GM12878 (cell line): ENCODE measurements around the gene PIK3C2B. TPM values are rescaled to one million over a fixed set of nuclear protein-coding genes. Genes with fewer than 3 reads are reported as not detected.

Experiments
- ATAC-seq: fragments of 200-7000 bp; cut with Tn5 transposase; 3 replicates; pipeline ENCODE4 v1.9.1; 2020; ENCODE audit warnings: mild to moderate bottlenecking, moderate library complexity
- BruUV-seq: library from RNA; stranded (reverse); fragments of 400-500 nt; replicated peaks from 2 replicates; lab custom pipeline; 2021; lab: Mats Ljungman, UMichigan
- CTCF ChIA-PET: fragments of 300-600 bp; sonication (Branson Sonifier 250); formaldehyde crosslinking; extraction: SDS; loops from one replicate; lab custom pipeline; 2021; ENCODE audit warnings: inconsistent platforms; lab: Yijun Ruan, JAX
- POLR2A ChIA-PET: fragments of 350-600 bp; formaldehyde crosslinking; extraction: SDS; loops from one replicate; lab custom pipeline; 2021; ENCODE audit warnings: inconsistent platforms; lab: Charles Lee
- RAD21 ChIA-PET: fragments of 300-600 bp; sonication (Branson Sonifier 250); formaldehyde crosslinking; loops from one replicate; lab custom pipeline; 2023; ENCODE audit warnings: antibody characterized with exemption; ENCODE audit not compliant: unreplicated experiment; lab: Charles Lee
- SMC1A ChIA-PET: fragments of 300-600 bp; sonication (Branson Sonifier 250); formaldehyde crosslinking; loops from one replicate; lab custom pipeline; 2023; ENCODE audit not compliant: unreplicated experiment, uncharacterized antibody; lab: Charles Lee
- DNase-seq: peaks from one replicate; pipeline ENCODE4 v3.0.0-alpha.2; 2011; ENCODE audit warnings: low read depth, low spot score
- FAIRE-seq: peaks from 3 replicates; lab custom pipeline; 2011; peaks lifted over from hg19 to GRCh38; lab: Jason Lieb, UNC
- H2AFZ ChIP-seq: 2 replicates; pipeline ENCODE4 v1.6.0; 2011; ENCODE audit warnings: low read depth, low read length, control low read depth; ENCODE audit not compliant: control insufficient read depth
- H3K27ac ChIP-seq: 2 replicates; pipeline ENCODE4 v1.5.1; 2011; ENCODE audit warnings: control low read depth; ENCODE audit not compliant: control insufficient read depth, insufficient read depth
- H3K27me3 ChIP-seq, 2 experiments: replicated peaks in 1 of 2; 2 replicates each; pipeline versions ENCODE4 v1.6.0 to v1.6.1; 2011; ENCODE audit warnings: low read length in 1 of 2; ENCODE audit not compliant: control insufficient read depth in 2 of 2, insufficient read depth in 2 of 2
- H3K36me3 ChIP-seq, 2 experiments: 2 replicates each; pipeline ENCODE4 v1.5.1; 2011; ENCODE audit warnings: low read length in 1 of 2; ENCODE audit not compliant: control insufficient read depth in 2 of 2, insufficient read depth in 2 of 2
- H3K4me1 ChIP-seq: 2 replicates; pipeline ENCODE4 v1.6.1; 2011; ENCODE audit warnings: mild to moderate bottlenecking, low read length, moderate library complexity, mixed read lengths; ENCODE audit not compliant: control insufficient read depth, insufficient read depth
- H3K4me2 ChIP-seq: 2 replicates; pipeline ENCODE4 v1.6.0; 2011; ENCODE audit warnings: control low read depth; ENCODE audit not compliant: control insufficient read depth, insufficient read depth
- H3K4me3 ChIP-seq: fragments of 200-600 bp; sonication (generic); 2 replicates; pipeline ENCODE4 v1.5.1; 2016
- H3K79me2 ChIP-seq: 2 replicates; pipeline ENCODE4 v1.6.0; 2011; ENCODE audit warnings: low read length; ENCODE audit not compliant: control insufficient read depth, insufficient read depth
- H3K9ac ChIP-seq: 2 replicates; pipeline ENCODE4 v1.8.0; 2011; ENCODE audit warnings: low read length, control low read depth, mixed read lengths; ENCODE audit not compliant: control insufficient read depth, insufficient read depth
- H3K9me3 ChIP-seq: replicated peaks from 3 replicates; pipeline ENCODE4 v1.5.1; 2011; ENCODE audit warnings: mild to moderate bottlenecking, low read length; ENCODE audit not compliant: control insufficient read depth, insufficient read depth
- H4K20me1 ChIP-seq: 2 replicates; pipeline ENCODE4 v1.6.0; 2011; ENCODE audit not compliant: control insufficient read depth, insufficient read depth
- DPF2 ChIP-seq: fragments of 450-650 bp; IDR thresholded peaks from 2 replicates; pipeline ENCODE4 v1.6.1; 2017; ENCODE audit warnings: mild to moderate bottlenecking
- POLR2AphosphoS2 ChIP-seq: IDR thresholded peaks from 2 replicates; pipeline ENCODE4 v1.6.1; 2011; ENCODE audit warnings: low read depth, mild to moderate bottlenecking, low read length, improper control_type of control experiment, moderate library complexity
- SIX5 ChIP-seq: IDR thresholded peaks from 2 replicates; pipeline ENCODE4 v1.6.1; 2011; ENCODE audit warnings: mild to moderate bottlenecking, low read depth, low read length, moderate library complexity; ENCODE audit not compliant: severe bottlenecking
- ZBTB11 ChIP-seq: fragments of 450-650 bp; formaldehyde crosslinking; IDR thresholded peaks from 2 replicates; pipeline ENCODE4 v1.5.0; 2022; ENCODE audit warnings: mild to moderate bottlenecking, missing genetic modification characterization
- ZNF622 ChIP-seq: fragments of 450-650 bp; IDR thresholded peaks from 2 replicates; pipeline ENCODE4 v1.6.1; 2017; ENCODE audit warnings: mild to moderate bottlenecking, inconsistent platforms
- WGBS: methylation state at CpG from one replicate; pipeline ENCODE4 v1.1.6; 2016; ENCODE audit warnings: low lambda C conversion rate; ENCODE audit not compliant: insufficient replicate concordance, insufficient coverage; ENCODE audit errors: missing lambda C conversion rate; 5-methylcytosine and 5-hydroxymethylcytosine counted together
- in situ Hi-C: fragments of 300-500 bp; cut with MboI; formaldehyde crosslinking; loops from 9 replicates; pipeline ENCODE4 v1.14.3; 2018; ENCODE audit warnings: mixed read lengths
- intact Hi-C: fragments of 100-400 bp; cut with micrococcal nuclease; formaldehyde crosslinking; loops from one replicate; pipeline ENCODE4 v1.14.2; 2022; ENCODE audit not compliant: unreplicated experiment
- polyA plus RNA-seq, 11 experiments: library from polyadenylated mRNA; depleted of rRNA in 4 of 11; unstranded in 6 of 11; stranded (reverse) in 5 of 11; fragments of >200 nt; fragmentation: Nextera tagmentation in 4 of 11; fragmentation: Illumina TruSeq in 1 of 11; extraction: Ambion mirVana in 4 of 11; extraction: Trizol in 1 of 11; gene quantifications; 1 replicate in 1 of 11; 2 replicates in 10 of 11; pipeline versions ENCODE4 v1.2.1 to v1.2.3, GENCODE V29; 2011 to 2016; ENCODE audit warnings: inconsistent platforms in 2 of 11, missing spikeins in 2 of 11, low read depth in 1 of 11
- total RNA-seq, 4 experiments: library from RNA; depleted of rRNA in 3 of 4; stranded (reverse); fragments of >200 nt in 3 of 4; fragmentation: Illumina TruSeq in 1 of 4; extraction: Trizol in 1 of 4; gene quantifications; 2 replicates each; pipeline versions ENCODE4 v1.2.1 to v1.2.3, GENCODE V29; 2013 to 2021

PIK3C2B gene
- total and polyA plus RNA-seq, 10 of the 15 experiments (the other 5 are each of a cell fraction or from before 2014, with no cell fraction given): 2.2 to 38.1 (median 11.4) TPM

- Histone ChIP-seq H3K4me3 (no peak overlapping the region), H3K9ac (no peak overlapping the region), H4K20me1 (no peaks in the 10 kb centered on the region), H3K4me2 (no peak overlapping the region), H3K79me2 (peaks cover 4% of the 10 kb centered on the region), H3K27me3 (no peaks in the 10 kb centered on the region), H3K9me3 (no peaks in the 10 kb centered on the region), H3K27ac (no peak overlapping the region), H3K36me3 (peaks cover 6 to 8% of the 10 kb centered on the region in 2 experiments; a peak in 3 of 4 replicates), H3K4me1 (peaks cover 6% of the 10 kb centered on the region; the same call in 1 of the 2 replicates), H2AFZ (no peak overlapping the region)
- in situ Hi-C loops: no loop called here
- ChIA-PET RAD21 (interaction anchor here (1.2 to 3.3 kb wide), 3 partner anchors 17 to 27 kb away, joined by 3 to 11 read pairs (median 3); no protein-coding TSS in a partner anchor), SMC1A (interaction anchor here (0.7 to 18.3 kb wide), 4 partner anchors 11 to 27 kb away, joined by 3 to 408 read pairs (median 58); partner anchors contain the start of gene PIK3C2B), CTCF (interaction anchor here (1.1 to 39.0 kb wide), 3 partner anchors 27 to 75 kb away, joined by 3 to 2021 read pairs (median 471); partner anchors contain the start of gene PIK3C2B), POLR2A (interaction anchor here (1.0 to 1.7 kb wide), 3 partner anchors 10 to 34 kb away, joined by 3 to 7 read pairs (median 4); no protein-coding TSS in a partner anchor)
- WGBS: 100% methylated on average over 1 of the region's 1 CpG
- DNase-seq: no peak
- ATAC-seq: no peak
- intact Hi-C loops: no loop called here
- no peak for FAIRE-seq
- TF ChIP-seq ZBTB11 (CRISPR knock-in tag) (no peak), POLR2AphosphoS2 (no peak), DPF2 (no peak), SIX5 (no peak), ZNF622 (no peak)
- no TSS peak for BruUV-seq
These were observed 21.1 kb downstream of the PIK3C2B start for GRCh38 chr1:204473400-204473965.
